GM18499 (cell line): ENCODE measurements around the gene OPN5.
"Not testable (repeated sequence)": the region's sequence is repeated elsewhere in the genome, so short reads cannot be mapped to it uniquely, and the experiment has no call there.

Experiments
- ATAC-seq: cut with Tn5 transposase; IDR thresholded peaks from one replicate; pipeline ENCODE4 v1.9.1; 2021; ENCODE audit warnings: moderate number of reproducible peaks; ENCODE audit not compliant: insufficient read depth, unreplicated experiment

Gene OPN5, protein sequence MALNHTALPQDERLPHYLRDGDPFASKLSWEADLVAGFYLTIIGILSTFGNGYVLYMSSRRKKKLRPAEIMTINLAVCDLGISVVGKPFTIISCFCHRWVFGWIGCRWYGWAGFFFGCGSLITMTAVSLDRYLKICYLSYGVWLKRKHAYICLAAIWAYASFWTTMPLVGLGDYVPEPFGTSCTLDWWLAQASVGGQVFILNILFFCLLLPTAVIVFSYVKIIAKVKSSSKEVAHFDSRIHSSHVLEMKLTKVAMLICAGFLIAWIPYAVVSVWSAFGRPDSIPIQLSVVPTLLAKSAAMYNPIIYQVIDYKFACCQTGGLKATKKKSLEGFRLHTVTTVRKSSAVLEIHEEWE

GRCh38 chr6:47781732-47782131 lies at the start of gene OPN5:
Gene OPN5, plus strand, starts transcription at chr6:47782032. Its CDS starts 35 bp downstream, at chr6:47782067.
- ATAC-seq: no peak

DNA sequence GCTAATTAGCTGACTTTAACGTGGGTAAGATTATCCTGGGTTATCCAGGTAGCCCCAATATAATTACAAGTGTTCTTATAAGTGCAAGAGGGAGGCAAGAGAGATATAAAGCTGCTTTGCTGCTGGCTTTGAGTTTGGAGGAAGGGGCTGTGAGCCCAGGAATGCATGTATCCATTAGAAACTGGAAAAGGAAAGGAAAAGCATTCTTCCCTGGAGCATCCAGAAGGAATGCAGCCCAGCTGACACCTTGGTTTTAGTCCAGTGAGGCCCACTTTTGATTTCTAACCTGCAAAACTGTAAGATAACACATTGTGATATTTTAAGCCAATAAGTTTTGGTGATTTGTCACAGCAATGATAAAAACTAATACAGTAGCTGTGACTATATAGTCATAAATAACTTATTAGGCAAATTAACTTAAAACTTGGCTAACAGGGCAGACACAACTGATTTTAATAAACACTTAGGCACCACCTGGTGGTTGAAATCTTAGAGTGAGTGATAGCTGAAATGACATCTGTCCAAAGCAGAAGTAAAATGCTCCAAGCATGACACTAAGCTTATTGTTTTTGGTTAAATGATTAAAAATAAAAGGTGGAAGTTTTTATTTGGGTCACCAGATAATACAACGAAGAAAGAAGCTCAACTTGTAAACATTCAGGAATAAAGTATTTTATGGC lies 47.8 kb upstream of the OPN5 start:
- peak; percentile 68 for ATAC-seq

- no peak for ATAC-seq
These were observed 46.9 kb upstream of the OPN5 start for GRCh38 chr6:47734831-47735481.

- ATAC-seq: no peak
These were observed 45.6 kb upstream of the OPN5 start for GRCh38 chr6:47736083-47736700.

- ATAC-seq: no peak
These were observed 44.4 kb upstream of the OPN5 start for GRCh38 chr6:47737406-47737805.

DNA sequence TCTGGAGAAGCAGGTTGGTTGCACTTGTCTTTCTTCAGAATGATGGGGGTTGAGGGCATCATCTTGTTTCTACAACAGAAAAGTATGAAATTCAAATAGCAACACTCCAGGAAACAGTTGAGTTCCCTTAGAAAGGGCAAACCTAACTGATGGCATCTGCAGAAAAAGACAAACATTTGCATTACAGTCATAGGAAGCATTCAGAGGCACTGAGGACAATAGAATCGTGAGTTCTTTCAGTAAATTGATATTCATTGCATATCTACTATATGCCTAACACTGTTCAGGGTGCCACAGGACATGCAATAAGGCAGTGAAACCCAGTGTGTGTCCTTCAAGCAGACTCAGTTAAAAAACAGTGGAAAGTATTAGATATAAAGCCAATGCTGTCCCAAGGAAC lies 41.1 kb upstream of the OPN5 start:
- ATAC-seq: no peak

DNA sequence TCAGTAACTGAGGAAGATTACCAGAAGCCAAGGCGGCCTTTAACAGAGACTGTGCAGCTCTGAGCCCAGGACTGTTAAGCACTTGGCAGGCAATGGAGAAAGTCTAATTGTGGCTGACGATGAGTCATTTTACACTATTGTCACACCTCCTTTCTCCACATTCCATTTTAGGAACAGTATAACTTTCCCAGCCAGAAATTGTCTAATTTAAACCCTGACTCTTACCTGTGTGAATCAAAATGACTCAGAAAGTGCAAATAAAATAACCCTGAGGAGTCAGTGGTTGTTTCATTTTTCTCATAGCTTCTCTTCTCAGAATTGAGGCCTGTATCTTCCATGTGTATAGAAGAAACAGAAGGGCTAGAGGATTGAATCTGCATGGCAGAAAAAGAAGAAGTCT lies 40.0 kb upstream of the OPN5 start:
- peak; percentile 64 for ATAC-seq

DNA sequence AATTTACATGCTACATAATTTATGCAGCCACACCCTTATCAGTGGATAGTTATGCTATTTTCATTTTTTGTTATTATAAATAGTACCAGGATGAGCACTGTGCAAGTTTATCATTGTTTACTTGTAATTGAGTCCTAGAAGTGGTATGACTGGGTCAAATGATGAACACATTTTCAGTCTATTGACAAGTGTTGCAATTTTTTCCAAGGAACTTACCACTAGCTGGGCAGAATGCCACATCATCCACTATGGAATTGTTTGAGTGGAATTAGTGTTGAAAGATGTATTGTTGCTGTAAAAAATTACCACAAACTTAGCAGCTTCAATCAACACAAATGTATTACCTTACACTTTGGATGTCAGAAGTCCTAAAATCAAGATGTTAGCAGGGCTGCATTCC lies 38.1 kb upstream of the OPN5 start:
- no peak for ATAC-seq

DNA sequence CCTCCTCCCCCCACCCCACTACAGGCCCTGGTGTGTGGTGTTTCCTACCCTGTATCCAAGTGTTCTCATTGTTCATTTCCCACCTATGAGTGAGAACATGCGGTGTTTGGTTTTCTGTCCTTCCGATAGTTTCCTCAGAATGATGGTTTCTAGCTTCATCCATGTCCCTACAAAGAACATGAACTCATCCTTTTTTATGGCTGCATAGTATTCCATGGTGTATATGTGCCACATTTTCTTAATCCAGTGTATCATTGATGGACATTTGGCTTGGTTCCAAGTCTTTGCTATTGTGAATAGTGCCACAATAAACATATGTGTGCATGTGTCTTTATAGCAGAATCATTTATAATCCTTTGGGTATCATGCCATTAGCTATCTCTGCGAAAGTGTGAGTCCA lies 36.6 kb upstream of the OPN5 start:
- ATAC-seq: not testable (repeated sequence)

GRCh38 chr6:47749757-47750156 lies 32.1 kb upstream of the OPN5 start:
- ATAC-seq: no peak

- no peak for ATAC-seq
These were observed 29.0 kb upstream of the OPN5 start for GRCh38 chr6:47752801-47753200.

GRCh38 chr6:47759364-47759763 lies 22.5 kb upstream of the OPN5 start:
- ATAC-seq: no peak

DNA sequence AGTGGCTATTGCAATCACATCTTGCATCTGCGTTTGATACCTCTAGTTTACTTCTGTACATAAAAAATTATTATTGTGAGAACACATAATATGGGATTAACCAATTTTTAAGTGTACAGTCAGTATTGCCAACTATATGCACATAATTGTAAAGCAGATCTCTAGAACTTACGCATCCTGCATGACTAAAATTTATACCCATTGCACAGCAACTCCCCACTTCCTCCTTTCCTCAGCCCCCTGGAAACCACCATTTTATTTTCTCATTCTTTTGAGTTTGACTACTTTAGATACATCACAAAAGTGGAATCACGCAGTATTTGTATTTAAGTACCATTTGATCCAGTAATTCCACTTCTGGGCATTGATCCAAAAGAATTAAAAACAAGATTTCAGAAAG lies 19.3 kb upstream of the OPN5 start:
- no peak for ATAC-seq

GRCh38 chr6:47766445-47766844 lies 15.4 kb upstream of the OPN5 start:
- no peak for ATAC-seq

- ATAC-seq: no peak
These were observed 14.7 kb upstream of the OPN5 start for GRCh38 chr6:47767102-47767501.

GRCh38 chr6:47769982-47770381 lies 11.8 kb upstream of the OPN5 start:
- no peak for ATAC-seq

- ATAC-seq: no peak
These were observed 9.5 kb upstream of the OPN5 start for GRCh38 chr6:47772359-47772758.

- no peak for ATAC-seq
These were observed 8.8 kb upstream of the OPN5 start for GRCh38 chr6:47773005-47773404.

- peak; percentile 87 for ATAC-seq
These were observed 1.1 kb upstream of the OPN5 start for GRCh38 chr6:47780510-47781356.

GRCh38 chr6:47785182-47785581 lies 3.4 kb downstream of the OPN5 start:
- ATAC-seq: no peak
